Measurements from ENCODE around the gene CHERP. TPM values are rescaled to one million over a fixed set of nuclear protein-coding genes. Genes with fewer than 3 reads are reported as not detected.

The CHERP gene
- total and polyA plus RNA-seq, 2 of the 4 experiments (the other 2 are of a cell fraction): 0.54 to 13.5 TPM

DNA sequence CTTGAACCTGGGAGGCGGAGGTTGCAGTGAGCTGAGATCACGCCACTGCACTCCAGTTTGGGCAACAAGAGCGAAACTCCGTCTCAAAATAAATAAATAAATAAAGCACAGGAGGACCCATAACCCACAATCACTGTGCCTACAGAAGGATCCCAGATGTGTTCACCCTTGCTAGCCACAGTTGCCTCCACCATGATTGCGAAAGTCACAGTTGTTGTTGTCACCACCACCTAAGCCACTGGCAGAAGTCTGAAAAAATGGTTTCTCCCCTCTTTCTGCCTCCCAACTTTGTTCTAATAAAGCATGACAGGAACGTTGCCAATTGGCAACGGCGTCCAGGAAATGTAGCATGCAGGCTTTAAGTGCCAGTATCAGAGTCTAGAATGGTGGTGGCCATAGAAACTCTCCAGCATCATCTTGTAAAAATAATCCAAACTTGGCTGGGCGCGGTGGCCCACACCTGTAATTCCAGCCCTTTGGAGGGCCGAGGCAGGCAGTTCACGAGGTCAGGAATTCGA, 68.3 kb downstream of the CHERP start:
- Histone ChIP-seq H3K4me1 (ENCODE audit: control insufficient read depth, insufficient read depth, low read length) (peaks cover 6% of the 10 kb centered on the region; the same call in 1 of the 2 replicates), H2AFZ (replicated peaks; ENCODE audit: low read length, poor library complexity) (no peak overlapping the region), H2BK15ac (ENCODE audit: low read depth, low read length) (no peak overlapping the region), H3K9me3 (ENCODE audit: control insufficient read depth, insufficient read depth, low read length) (no peaks in the 10 kb centered on the region), H3K27me3 (ENCODE audit: control insufficient read depth, insufficient read depth, low read length) (0 out of 2 replicates have a peak, but pooled peaks cover 2% of the 10 kb centered on the region), H2BK5ac (ENCODE audit: low read depth, low read length, poor library complexity, severe bottlenecking) (no peak overlapping the region), H3K9me1 (ENCODE audit: insufficient read depth, low read length) (no peaks in the 10 kb centered on the region; the same call in 1 of the 2 replicates), H3K23ac (ENCODE audit: low read depth, low read length) (no peak overlapping the region), H3K18ac (ENCODE audit: low read depth, low read length) (no peak overlapping the region), H3K4ac (ENCODE audit: low read depth, low read length) (no peak overlapping the region), H3K56ac (ENCODE audit: extremely low read depth, insufficient read depth, low read length) (no peak overlapping the region), H3K27ac (ENCODE audit: insufficient read depth, low read length) (no peak overlapping the region), H4K5ac (ENCODE audit: low read depth, low read length) (no peak overlapping the region), H3K9ac (ENCODE audit: low read depth, low read length) (no peak overlapping the region), H4K91ac (ENCODE audit: insufficient read depth, low read depth, low read length) (no peak overlapping the region), H3K14ac (replicated peaks; ENCODE audit: low read depth, low read length) (no peak overlapping the region), H3K4me3 (ENCODE audit: insufficient read depth, low read depth, low read length) (no peak overlapping the region), H3K4me2 (ENCODE audit: low read depth, low read length) (no peak overlapping the region), H2BK20ac (ENCODE audit: low read depth, low read length) (no peak overlapping the region), H3K79me1 (ENCODE audit: low read depth in 1 of 2, low read length in 2 of 2) (peaks cover 18 to 24% of the 10 kb centered on the region in 2 experiments), H2AK9ac (replicated peaks; ENCODE audit: low read depth, low read length, poor library complexity) (no peak overlapping the region), H4K20me1 (ENCODE audit: insufficient read depth, low read length) (peaks cover 21% of the 10 kb centered on the region), H2AK5ac (ENCODE audit: low read depth, low read length) (no peak overlapping the region), H3K36me3 (ENCODE audit: control insufficient read depth, insufficient read depth, low read length) (no peaks in the 10 kb centered on the region), H4K8ac (ENCODE audit: low read depth in 2 of 2, low read length in 2 of 2) (no peak overlapping the region), H2BK120ac (ENCODE audit: low read depth, low read length) (no peak overlapping the region)
- intact Hi-C loops (cut with micrococcal nuclease) (loop anchor here (5.0 kb wide), 1 partner anchor 37 kb away; no protein-coding TSS in a partner anchor), in situ Hi-C loops (cut with MboI; ENCODE audit: low sequenced_read_pairs) (no loop called here), dilution Hi-C loops (cut with HindIII; ENCODE audit: low sequenced_read_pairs, unreplicated experiment) (no loop called here)
- CTCF ChIA-PET: no interaction called here
- no TSS peak for BruUV-seq (replicated peaks)
- DNase-seq (no peak), ATAC-seq (ENCODE audit: low read depth) (no peak)
- POLR2A ChIA-PET (ENCODE audit: unreplicated experiment): no interaction called here
- no CpG with 5 or more reads among the region's 13 CpGs for WGBS, 2 experiments (ENCODE audit: extremely low coverage in 2 of 2, insufficient read length in 1 of 2)
- TF ChIP-seq SMC3 (IDR thresholded peaks at IDR 0.05; ENCODE audit: low read depth, low read length) (no peak), CEBPB (IDR thresholded peaks at IDR 0.05; ENCODE audit: low read depth, low read length) (peak; percentile 66), BHLHE40 (IDR thresholded peaks at IDR 0.05; ENCODE audit: low read depth, low read length) (no peak), CHD1 (IDR thresholded peaks at IDR 0.05; ENCODE audit: low read depth, low read length) (no peak), FOS (IDR thresholded peaks at IDR 0.05; ENCODE audit: low read depth, low read length) (no peak), RCOR1 (IDR thresholded peaks at IDR 0.05; ENCODE audit: insufficient replicate concordance, low read length) (no peak), MAZ (IDR thresholded peaks at IDR 0.05; ENCODE audit: borderline replicate concordance, low read depth, low read length) (no peak)
- TF ChIP-seq, protein P1, sequence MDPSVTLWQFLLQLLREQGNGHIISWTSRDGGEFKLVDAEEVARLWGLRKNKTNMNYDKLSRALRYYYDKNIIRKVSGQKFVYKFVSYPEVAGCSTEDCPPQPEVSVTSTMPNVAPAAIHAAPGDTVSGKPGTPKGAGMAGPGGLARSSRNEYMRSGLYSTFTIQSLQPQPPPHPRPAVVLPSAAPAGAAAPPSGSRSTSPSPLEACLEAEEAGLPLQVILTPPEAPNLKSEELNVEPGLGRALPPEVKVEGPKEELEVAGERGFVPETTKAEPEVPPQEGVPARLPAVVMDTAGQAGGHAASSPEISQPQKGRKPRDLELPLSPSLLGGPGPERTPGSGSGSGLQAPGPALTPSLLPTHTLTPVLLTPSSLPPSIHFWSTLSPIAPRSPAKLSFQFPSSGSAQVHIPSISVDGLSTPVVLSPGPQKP (IDR thresholded peaks at IDR 0.05; ENCODE audit: borderline replicate concordance, low read depth, low read length): no peak
- TF ChIP-seq, protein P2, sequence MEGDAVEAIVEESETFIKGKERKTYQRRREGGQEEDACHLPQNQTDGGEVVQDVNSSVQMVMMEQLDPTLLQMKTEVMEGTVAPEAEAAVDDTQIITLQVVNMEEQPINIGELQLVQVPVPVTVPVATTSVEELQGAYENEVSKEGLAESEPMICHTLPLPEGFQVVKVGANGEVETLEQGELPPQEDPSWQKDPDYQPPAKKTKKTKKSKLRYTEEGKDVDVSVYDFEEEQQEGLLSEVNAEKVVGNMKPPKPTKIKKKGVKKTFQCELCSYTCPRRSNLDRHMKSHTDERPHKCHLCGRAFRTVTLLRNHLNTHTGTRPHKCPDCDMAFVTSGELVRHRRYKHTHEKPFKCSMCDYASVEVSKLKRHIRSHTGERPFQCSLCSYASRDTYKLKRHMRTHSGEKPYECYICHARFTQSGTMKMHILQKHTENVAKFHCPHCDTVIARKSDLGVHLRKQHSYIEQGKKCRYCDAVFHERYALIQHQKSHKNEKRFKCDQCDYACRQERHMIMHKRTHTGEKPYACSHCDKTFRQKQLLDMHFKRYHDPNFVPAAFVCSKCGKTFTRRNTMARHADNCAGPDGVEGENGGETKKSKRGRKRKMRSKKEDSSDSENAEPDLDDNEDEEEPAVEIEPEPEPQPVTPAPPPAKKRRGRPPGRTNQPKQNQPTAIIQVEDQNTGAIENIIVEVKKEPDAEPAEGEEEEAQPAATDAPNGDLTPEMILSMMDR (conservative IDR thresholded peaks at IDR 0.05; ENCODE audit: low read depth, low read length): no peak
